NB4 (cell line): ENCODE results near the gene LIMK2.

Source experiments
- MAX ChIP-seq: IDR thresholded peaks from 2 replicates; pipeline ENCODE4 v1.6.1; 2011; ENCODE audit warnings: low read depth, low read length
- MYC ChIP-seq: IDR thresholded peaks from 2 replicates; pipeline ENCODE4 v1.6.1; 2011; ENCODE audit warnings: low read depth, low read length
- POLR2A ChIP-seq: IDR thresholded peaks from 2 replicates; pipeline ENCODE4 v1.6.1; 2011; ENCODE audit warnings: mild to moderate bottlenecking; ENCODE audit not compliant: insufficient read length; ENCODE audit errors: extremely low read depth
- TF ChIP-seq, protein P1 (sequence below): IDR thresholded peaks from one replicate; pipeline ENCODE4 v1.5.1; 2012; ENCODE audit warnings: low read depth, low read length

DNA sequence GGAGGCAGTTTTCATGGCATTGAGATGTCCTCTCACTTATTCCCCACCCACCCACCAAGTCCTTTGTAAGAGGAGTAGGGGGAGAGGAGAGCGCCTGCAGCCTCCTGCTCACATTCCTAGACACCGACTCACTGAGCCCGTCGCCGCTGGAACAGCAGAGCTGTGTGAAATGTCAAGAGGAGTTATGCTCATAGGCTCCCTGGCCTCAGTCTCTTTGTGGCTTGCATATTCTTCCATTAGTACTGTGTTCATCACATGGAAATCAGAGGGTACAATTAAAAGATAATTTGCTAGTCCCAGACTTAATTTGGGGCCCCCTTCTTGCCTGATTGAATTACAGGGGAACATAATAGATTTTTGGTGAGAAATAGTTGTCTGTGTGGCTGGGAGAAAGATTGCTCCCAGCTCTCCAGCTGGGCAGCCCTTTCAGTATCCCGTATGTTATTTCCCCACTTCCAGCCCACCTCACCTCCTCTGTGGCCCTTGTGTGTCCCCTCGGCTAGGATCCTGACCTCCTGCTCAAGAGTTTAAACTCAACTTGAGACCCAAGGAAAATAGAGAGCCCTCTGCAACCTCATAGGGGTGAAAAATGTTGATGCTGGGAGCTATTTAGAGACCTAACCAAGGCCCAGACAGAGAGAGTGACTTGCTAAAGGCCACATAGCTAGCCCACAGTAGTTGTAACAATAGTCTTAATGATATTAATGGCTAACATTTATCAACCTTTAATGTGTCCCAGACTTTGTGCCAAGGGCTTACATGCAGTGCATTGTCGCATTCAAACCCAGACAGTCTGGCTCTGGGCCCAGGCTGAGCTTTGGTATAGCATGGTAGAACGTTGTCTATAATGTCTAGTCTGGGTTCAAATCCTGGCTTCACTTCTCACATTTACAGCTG lies 32.2 kb downstream of the LIMK2 start:
- TF ChIP-seq, protein P1, sequence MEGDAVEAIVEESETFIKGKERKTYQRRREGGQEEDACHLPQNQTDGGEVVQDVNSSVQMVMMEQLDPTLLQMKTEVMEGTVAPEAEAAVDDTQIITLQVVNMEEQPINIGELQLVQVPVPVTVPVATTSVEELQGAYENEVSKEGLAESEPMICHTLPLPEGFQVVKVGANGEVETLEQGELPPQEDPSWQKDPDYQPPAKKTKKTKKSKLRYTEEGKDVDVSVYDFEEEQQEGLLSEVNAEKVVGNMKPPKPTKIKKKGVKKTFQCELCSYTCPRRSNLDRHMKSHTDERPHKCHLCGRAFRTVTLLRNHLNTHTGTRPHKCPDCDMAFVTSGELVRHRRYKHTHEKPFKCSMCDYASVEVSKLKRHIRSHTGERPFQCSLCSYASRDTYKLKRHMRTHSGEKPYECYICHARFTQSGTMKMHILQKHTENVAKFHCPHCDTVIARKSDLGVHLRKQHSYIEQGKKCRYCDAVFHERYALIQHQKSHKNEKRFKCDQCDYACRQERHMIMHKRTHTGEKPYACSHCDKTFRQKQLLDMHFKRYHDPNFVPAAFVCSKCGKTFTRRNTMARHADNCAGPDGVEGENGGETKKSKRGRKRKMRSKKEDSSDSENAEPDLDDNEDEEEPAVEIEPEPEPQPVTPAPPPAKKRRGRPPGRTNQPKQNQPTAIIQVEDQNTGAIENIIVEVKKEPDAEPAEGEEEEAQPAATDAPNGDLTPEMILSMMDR: no peak
- TF ChIP-seq MYC (no peak), POLR2A (no peak), MAX (no peak)
